Ureter (tissue), 1 donor: Measurements from ENCODE around the gene ABCC3. TPM values are rescaled to one million over a fixed set of nuclear protein-coding genes. Genes with fewer than 3 reads are reported as not detected.
A peak's percentile ranks its signal among the peaks of the same experiment; 100 is the strongest.

Experiments
- DNase-seq: peaks from one replicate; pipeline ENCODE4 v3.0.0-alpha.2; 2020; ENCODE audit warnings: low spot score
- total RNA-seq: library from RNA; stranded (reverse); gene quantifications from one replicate; pipeline ENCODE4 v1.2.4, GENCODE V29; 2023
- donor health status: DM: yes; HTN: yes; CAD: no.

The ABCC3 gene
- total RNA-seq, 1 donor from 2014 or later = 226 TPM

DNA sequence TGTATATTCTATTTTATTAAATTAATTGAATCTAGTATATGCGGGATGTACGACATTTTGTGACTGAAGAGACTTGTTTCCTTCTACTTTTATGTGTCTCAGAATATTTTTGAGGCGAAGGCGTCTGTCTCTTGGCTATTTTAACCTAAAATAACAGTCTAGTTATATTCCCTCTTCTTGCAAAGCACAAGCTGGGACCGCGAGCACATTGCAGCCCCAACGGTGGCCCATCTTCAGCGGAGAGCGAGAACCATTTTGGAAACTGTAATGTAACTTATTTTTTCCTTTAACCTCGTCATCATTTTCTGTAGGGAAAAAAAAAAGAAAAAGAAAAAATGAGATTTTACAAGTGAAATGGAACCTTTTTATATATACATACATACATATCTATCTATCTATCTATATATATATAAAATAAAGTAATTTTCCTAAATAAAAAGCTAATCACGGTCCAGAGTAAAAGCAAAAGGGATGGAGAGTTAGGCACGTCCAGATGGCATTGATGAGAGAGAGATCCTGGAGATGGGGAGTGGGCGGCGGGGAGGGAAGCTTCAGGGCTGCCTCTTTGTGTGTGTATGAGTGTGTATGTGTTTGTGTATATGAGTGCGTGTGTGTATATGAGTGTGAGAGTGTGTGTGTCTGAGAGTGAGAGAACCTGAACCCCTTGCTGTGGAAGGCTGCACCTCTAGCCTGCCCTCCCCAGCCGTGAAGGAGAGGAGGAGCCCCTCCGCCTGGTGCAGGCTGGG lies 7.5 kb upstream of the ABCC3 start:
- DNase-seq = no peak

DNA sequence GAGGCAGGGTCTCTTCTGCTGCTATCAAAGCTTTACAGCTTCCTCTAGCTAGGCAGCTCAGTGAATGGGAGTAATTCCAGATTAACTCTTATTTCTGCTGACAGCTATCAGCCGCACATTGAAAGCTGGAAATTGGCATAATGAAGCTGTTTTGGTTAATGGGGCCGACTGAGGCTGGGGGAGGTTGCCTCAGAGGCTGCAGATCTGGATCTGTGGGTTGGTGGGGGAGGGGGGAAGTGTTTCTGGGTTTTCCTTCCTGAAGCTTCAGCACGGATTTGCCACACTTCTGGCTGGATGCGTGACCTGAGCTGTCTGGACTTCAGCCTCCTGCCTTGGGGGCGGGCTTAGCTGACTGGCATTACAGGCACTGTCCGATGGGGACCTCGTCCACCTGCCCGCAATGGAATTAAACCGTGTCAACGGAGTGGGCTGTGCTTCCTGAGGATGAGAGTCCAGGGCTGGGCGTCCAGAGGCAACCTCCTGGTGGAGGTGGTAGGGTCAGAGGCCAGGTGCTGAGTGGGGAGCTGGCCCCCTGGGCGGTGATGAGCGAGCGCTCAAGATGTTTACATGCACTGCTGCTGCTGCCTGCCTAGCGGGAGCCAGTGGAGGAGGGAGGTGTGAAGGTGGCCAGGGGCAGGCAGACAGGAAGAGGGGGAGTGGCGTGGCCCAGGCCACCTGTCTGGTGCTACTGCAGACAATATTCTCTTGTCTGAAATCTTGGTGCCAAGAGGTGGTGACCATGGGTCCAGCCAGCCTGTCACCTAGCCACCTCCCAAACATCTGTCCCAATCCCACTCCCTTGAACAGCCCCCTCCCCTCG lies 6.7 kb upstream of the ABCC3 start:
- no peak for DNase-seq

DNA sequence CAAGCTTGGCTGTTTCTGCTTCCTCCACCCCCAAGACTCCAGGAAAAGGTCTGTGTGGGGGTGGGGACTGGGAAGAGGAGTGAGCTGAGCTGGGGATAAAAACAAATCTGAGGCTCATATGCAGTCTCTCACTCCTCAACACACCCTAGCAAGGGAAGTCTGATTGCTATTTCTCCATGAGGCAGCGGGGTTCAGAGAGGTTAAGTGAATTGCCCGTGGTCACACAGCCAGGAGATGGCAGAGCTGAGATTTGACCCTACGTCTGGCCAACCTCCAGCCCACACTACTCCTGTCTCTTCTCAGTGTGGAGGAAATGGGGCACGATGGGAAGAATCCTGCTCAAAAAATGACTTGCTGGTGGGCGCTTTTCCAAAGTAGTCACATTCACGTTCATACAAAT lies 4.8 kb upstream of the ABCC3 start:
- no peak for DNase-seq

DNA sequence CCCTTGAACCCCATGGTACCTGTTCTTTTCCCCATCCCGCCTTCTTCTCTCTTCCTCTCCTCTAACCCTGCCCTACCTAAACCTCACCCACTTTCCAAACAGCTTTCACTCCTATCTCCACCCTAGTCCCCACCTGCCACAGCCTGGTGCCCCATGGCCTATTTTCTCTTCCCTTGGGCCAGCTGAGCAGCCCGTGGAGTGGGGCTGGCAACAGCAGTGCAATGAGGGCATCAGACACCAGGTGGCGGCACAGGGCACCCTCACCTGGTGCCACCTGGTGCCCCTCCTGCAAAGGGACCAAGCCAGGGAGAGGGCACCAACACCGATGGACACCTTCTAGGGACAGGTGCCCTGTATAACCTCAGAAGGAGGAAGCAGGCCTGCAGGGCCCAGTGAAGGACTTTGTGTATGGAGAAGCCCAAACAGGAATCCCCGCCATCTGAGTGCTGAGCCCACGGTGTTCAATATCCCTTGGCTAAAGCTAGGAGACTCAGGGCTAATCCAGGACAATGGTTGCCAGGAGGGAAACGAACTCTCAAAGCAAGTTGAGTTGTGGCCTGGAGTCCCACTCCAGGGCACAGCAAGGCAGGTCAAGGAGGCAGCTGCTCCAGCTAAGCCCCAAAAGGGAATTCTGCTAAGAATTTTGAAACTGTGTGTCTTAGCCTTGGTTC lies 4.0 kb upstream of the ABCC3 start:
- DNase-seq = peak; percentile 76

DNA sequence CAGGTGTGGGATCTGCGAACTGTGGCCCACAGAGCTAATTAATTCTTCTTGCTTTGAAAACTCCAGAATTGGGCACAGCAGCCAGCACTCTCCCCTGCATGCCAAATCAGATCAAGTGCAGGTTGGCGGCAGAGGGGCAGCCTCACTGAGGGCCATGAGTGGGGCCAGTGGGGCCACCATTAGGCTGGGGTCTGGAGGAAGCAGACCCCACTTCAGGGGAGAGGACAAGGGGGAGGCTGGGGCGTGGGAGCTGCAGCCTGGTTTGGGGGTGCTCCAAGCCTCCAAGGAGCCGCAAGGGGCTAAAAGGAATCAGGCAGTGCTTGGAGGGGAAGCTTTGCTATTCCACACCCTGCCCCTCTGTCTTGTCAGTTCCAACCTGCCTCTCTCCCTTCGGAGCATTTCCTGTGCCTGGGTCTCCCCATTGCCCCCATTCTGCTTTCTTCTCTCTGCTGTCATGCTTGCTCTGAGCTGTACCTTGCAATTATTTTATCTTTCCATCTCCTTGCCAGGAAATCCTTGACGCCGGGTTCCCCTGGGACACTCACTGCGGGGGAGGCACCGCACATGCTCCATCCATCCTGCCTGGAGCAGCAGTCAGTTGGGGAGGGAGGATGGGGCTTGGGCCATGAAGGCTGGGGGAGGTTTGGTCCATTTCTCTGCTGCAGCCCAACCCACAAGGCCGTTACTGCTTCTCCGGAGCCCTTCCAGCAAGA lies 3.3 kb upstream of the ABCC3 start:
- DNase-seq = no peak

DNA sequence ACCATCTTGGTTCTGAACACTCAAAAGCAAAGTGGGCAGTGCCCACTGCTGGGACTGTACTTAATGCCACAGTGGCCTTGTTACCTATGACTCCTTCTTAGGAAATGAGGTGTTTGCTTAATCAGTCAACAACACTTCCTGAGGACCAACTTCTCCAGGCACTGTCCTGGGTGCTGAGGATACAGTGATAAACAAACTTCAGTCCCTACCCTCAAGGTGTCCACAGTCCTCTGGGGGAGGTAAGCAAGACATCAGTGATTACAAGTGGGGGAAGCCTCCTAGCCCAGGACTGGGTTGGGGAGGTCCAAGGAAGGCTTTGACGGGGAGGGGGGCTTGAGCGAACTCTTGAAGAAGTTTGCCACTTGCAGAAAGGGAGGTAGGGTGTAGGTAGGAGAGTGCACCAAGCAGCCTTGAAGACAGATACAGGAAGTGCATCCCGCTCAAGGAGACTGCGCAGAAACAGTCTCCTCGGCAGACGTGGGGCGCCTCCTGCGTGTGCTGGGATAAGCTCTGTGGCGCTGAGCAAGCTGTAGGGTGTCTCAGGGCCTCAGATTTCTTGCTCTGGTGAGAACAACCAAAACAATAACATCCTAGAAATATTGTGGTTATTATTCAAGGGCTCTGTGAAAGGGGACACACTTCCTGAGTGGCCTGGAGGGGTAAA lies 2.6 kb upstream of the ABCC3 start:
- no peak for DNase-seq

DNA sequence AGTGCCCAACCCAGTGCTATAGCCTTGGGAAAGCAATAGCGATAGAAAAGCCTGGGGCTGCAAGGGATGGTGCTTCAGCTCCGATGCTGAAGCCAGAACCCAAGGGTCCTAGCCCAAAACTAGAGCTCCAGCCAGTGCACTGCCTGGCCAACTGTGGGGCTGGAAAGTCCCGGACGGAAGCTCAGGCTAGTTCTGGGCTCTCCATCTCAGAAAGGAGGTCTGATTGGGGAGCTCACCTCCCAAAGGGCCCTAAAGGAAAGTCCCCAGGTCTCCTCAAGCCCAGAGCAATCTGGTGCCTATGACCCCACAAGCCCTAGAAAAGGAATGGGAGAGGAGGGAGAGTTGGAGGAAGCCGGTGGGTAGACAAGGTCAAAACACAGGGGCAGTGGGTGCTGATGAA lies 2.0 kb upstream of the ABCC3 start:
- DNase-seq = no peak

DNA sequence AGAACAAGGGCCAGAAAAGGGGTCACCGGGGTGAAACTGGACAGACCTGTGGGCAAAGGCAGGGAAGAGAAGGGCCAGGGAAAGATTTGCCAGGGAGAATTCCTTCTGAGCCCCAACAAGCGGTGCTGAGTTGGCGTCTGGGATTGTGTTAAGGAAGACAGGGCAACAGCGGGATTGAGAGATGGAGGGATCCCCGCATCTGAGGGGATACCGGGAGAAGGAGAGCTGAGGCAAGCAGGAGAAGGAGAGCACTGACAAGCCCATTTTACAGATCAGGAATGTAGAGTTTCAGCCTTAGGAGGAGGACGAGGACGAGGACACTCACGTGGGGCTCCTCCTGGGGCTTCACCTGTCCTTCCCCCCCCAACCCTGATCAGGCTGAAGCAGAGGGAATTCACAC lies 998 bp upstream of the ABCC3 start:
- DNase-seq = no peak

DNA sequence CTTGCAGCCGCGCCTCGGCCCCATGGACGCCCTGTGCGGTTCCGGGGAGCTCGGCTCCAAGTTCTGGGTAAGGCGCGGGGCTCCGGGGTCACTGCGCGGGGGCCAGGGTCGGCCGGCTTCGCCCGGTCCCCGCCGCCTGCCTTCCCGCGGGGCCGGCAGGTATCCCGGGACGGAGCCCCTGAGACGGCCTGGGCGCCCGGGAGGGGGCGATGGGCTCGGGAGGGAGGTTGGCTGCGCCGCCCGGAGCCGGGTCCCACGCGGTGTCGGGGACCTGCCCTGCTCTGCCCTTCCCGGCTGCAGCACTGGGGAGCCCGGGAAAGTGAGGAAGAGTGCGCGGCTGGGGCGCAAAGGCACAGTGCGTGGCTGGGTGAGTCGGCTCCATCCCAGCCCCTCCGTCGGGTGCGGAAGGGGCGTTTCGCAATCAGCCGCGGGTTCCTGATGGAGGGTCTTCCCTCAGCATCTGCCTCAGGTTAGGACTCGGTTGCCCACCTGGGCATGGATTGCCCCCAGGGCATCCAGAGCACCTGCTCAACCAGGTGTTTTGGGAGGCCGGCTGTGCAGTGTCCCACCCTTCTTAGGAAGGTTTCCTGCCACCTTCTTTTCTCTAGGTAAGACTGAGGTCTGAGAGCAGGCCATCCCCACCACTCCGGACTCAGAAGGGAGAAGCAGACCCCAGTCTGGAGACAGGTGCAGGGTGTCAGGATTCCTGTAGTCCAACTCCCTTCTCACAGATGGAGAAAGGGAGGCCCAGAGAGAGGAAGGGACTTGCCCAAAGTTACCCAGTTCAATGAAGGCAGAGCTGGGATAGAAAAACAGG lies 442 bp downstream of the ABCC3 start:
- no peak for DNase-seq

DNA sequence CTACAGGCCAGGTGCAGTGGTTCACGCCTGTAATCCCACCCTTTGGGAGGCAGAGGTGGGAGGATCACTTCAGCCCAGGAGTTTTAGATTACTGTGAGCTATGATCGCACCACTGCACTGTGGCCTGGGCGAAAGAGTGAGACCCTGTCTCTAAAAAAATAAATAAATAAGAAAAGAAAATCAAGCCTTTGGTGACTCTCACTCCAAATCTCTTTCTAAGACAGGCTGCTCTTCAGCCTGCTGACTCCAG lies 976 bp downstream of the ABCC3 start:
- DNase-seq = no peak

DNA sequence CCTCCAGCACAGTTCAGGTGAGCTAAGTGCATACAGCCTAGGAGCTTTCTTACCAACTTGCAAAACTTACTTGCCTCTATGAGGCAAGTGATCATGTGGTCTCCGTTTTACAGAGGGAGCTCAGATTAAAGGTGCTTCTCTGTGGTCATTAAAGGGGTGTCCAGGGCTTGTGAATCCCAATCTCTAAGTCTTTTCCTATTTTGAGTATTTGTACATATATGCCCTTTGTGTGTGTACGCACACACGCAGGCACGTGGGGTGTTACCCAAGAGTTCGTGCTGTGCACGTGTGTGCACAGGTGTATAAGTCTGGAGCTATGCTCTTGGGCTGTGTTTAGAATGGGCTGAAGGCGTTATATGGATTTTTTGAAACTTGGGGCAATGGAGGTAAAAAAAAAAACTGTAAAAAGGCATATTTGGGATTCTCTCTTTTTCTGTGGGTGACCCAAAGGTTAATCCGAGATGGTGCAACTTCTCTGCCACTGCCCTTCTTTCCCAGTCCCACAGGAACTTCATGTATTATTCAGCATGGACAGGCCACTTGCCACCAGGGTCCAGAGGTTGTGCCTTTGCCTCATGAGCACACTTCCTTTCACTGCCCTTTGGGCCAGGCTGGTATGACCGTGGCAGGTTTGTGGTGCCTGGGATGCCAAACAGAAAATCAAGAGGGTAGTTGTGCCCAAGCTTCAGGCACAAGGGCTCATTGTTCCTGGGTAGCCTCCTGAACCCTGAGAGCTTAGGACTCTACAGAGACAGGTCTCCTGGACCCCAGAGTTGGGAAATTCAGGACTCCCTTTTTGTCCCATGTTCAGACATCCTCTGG lies 1.5 kb downstream of the ABCC3 start:
- no peak for DNase-seq

DNA sequence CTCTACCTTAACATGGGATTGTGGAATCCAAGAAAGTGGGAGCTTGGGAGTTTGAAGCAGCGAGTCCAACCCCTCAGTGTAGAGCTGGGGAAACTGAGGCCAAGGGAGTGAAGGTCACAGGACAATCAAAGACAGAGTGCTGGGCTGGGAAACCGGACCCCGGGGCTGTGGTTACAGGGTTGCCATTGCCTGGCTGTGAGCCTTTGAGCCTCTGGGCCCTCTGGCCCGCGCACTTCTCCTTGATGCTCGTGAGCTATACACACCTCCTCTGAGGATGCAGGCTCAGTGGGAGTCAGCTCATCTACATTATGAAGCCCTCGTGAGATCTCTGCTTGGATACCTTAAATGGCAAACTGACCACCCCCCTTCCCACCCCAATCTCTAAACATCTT lies 2.1 kb downstream of the ABCC3 start:
- no peak for DNase-seq

DNA sequence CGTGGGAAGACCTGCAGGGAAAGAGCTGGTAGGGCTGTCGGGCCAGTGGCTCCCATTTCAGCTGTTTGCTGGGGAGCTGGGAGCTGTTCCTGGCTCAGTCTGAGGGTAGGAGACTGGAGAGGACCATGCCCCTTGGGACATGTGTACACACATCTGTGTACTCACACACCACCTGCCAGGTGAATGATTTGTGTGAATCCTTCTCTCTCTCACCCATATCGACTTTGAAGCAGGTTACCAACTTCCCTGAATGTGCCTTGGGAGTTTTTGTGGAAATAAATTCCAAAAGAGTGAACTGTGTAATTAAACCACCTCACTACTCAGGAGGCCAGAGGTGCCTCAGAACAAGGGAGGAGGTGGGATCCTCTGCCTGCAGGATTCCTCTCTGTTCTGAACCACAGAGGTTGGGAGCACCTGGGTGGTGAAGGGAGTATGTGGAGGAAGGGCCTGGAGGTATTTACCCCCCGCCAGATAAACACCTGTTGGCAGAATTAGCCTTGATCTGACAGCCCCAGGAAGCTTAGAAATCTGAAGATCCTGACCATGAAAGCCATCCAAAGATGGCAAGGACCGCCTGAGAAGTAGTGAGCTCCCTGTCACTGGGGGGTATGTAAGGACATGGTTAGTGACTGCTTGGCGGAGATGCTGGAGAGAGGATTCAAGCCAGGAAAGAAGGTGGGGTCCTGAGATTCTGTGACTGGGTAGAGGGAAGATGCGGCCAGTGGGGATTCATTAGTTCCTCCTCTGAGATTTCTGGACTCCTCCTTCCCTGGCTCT lies 3.3 kb downstream of the ABCC3 start:
- no peak for DNase-seq

DNA sequence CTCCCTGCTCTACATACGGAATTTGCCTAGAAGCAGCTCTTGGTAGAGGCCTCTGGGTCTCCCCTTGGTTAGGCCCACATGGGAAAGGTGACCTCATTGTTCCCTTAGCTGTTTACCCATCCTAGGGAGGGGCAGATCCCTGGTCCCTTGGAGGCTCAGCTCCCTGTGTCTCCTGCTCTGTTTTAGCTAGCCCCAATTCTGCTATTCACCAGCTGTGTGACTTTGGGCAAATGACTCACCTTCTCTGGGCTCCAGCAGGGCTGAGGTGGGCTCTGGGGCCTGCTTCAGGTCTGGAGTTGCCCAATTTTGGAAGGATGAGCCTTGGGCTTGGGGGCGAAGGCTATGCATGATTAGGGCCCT lies 3.9 kb downstream of the ABCC3 start:
- DNase-seq = no peak

DNA sequence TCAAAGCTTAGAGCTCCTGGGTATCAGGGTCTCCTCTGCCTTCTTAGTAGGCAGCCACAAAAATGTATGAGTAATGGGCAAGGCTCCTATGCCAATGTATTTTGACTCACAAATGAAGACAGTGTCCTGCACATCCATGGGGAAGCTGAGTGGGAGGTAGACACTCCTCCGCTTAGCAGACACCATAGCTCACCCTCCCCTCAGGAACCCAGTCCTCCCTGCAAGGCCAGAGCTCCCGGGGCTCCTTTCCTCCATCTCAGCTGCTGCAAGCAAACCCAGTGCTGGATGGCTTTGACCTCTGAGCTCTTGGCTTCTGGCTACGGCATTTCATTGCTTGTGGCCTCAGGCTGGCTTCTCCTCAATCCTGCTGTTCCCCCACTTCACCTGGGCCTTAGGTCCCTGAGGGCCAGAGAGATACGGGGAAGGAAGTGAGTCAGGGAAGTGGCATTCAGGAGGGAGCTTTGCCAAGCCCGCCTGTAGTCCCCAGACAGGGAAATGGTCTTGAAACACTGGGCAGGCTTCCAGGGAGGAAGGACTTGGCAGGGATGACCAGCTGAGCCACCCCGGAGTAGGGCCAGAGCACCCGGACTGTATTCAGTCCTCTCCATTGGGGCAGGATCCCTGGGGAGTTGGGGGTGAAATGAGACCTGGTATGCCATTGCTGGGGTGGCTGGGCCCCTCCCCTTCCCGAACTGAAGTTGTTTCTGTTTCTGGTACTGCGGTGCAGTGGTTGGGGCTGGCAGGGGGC lies 4.5 kb downstream of the ABCC3 start:
- peak; percentile 97 for DNase-seq

DNA sequence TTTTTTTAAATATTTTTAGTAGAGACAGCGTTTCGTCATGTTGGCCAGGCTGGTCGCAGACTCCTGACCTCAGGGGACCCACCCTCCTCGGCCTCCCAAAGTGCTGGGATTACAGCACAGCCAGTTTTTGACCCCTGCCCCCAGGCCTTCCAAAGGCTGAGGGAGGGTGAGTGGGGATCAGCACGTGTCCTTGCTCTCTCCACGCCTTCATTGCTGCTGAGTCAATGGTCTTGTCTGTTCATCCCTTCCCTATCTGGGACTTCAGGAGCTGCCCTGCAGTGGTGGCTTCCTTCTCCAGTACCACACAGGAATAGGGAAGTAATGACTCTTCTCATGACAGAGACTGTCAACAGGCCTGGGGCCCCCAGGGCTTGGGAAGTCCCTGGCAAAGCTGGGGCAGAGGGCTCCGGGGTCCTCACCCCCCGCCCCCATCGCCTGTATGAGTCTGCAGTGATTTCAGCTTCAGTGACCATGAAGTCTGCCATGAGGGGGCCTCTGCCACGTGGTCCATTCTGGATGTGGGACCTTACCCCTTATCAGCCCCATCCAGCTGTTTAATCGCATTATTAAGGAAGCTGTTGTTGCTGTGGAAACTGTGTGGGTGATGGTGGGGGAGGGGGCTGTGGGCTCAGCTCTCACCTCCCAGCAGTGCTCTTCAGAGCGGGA lies 6.1 kb downstream of the ABCC3 start:
- DNase-seq = no peak

DNA sequence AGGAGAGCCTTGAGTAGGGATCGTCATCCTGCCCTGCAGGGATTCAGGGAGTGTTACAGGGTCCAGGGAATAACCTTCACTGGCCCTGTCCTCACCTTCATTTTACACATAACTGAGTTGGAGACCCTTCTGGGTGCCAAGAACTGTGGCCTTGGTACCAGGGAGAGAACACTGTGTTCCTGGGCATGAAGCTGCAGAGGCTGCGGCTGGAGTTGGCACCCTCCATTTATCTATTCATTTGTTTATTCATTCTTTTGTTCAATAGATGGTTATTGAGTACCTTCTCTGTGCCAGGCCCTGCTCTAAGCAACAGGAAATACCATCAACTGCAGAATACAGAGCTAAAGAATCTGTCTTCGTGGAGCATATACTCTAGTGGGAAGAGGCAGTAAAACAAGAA lies 6.7 kb downstream of the ABCC3 start:
- no peak for DNase-seq

DNA sequence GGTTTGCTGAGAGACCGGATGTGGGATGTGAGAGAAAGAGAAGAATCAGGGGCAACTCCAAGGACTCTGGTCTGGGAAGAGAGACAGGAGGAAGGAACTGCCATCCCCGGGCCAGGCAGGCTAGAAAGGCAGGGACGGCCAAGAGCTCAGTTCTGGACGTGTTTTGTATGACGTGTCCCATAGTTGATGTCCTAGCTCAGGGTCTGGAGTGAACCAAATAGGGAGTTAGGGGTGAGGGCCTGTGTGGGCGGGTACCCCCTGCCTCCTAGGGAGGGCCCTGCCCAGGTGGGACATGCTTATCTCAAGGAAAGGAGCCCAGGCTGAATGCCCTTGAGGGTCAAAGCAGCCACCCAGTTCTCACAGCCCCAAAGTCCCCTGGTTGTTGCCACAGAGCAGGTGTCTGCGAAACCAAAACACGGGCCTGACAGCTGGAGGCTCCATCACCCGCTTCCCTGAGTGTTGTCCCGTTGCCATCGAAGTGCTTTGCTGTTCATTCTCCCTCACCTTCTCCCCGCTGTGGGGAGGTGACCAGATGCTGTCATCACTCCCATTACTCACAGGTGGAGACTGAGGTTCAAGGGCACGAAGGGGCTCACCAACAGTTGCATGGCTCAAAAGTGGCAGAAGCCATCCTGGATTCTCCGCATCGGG lies 7.5 kb downstream of the ABCC3 start:
- DNase-seq = no peak
